Measurements from ENCODE around the gene SASS6.
A peak's percentile ranks its signal among the peaks of the same experiment; 100 is the strongest.

SASS6 gene

DNA sequence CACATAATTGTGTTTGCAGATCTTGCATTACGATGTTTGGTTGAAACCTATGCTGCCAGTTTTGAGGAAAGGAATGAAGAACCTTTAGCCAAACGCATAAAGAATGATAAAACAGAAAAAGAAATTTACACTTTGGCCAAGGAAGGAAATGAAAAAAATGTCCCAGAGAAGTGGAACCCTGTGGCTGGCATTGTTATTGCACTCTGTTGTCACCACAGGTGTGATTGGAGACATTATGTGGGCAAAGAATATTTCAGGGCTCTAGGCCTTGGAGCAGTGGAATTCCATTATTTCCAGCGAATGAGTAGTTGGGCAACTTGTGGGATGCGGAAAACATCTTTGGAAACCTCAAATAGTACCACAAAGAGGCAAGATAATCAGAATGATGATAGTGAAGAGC lies 15.1 kb upstream of the SASS6 start:
- DNase-seq (ENCODE audit: insufficient read length, low spot score) (no peak), FAIRE-seq (no peak)
- TF ChIP-seq PAX5 (IDR thresholded peaks at IDR 0.05; ENCODE audit: insufficient read depth, low read length, severe bottlenecking) (no peak), POU2F2 (IDR thresholded peaks at IDR 0.05; ENCODE audit: low read depth, low read length) (no peak), TAF1 (IDR thresholded peaks at IDR 0.05; ENCODE audit: low read depth, low read length) (no peak)

DNA sequence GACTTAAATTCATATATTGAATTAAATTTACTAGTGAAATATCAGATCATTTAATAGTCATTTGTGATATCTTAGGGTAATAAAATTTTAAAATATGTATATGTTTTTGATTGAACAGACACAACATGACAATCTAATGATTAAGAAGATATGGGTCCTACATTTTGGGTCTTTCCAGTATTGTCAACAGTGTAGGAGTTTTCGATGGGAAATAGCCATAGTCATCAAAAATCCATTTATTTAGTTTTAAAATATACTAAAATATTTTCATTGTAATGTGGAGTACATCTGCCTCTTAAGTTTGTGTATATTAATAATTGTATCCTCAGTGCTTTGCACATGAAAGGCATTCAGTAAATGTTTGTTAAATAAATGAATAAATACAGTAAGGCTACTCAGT lies 14.2 kb upstream of the SASS6 start:
- TF ChIP-seq PAX5 (IDR thresholded peaks at IDR 0.05; ENCODE audit: insufficient read depth, low read length, severe bottlenecking) (no peak), POU2F2 (IDR thresholded peaks at IDR 0.05; ENCODE audit: low read depth, low read length) (no peak), SPI1 (IDR thresholded peaks at IDR 0.05; ENCODE audit: low read depth, low read length) (no peak), POLR2A (IDR thresholded peaks at IDR 0.05; ENCODE audit: low read depth, low read length) (no peak), POLR2AphosphoS5 (IDR thresholded peaks at IDR 0.05; ENCODE audit: low read depth, low read length) (no peak), TAF1 (IDR thresholded peaks at IDR 0.05; ENCODE audit: low read depth, low read length) (no peak)
- FAIRE-seq (no peak), DNase-seq (ENCODE audit: insufficient read length, low spot score) (no peak)

DNA sequence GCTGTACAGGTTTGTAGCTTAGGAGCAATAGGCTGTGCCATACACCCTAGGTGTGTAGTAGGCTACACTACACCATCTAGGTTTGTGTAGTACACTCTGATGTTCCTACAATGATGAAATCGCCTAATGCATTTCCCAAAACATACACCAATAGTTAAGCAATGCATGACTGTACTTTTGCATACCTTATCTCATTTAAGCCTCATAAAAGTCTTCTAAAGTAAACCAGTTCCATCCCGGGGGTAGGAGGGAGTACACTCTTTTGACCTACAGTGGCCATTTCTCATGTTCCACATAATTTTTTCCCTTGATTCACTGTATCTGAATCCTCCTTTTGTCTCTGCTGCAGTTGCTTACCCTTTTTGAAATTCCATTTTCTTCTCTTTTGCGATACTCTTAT lies 12.4 kb upstream of the SASS6 start:
- TF ChIP-seq PAX5 (IDR thresholded peaks at IDR 0.05; ENCODE audit: insufficient read depth, low read length, severe bottlenecking) (no peak), SPI1 (IDR thresholded peaks at IDR 0.05; ENCODE audit: low read depth, low read length) (no peak), POLR2AphosphoS5 (IDR thresholded peaks at IDR 0.05; ENCODE audit: low read depth, low read length) (no peak), POLR2A (IDR thresholded peaks at IDR 0.05; ENCODE audit: low read depth, low read length) (no peak), TAF1 (IDR thresholded peaks at IDR 0.05; ENCODE audit: low read depth, low read length) (no peak), POU2F2 (IDR thresholded peaks at IDR 0.05; ENCODE audit: low read depth, low read length) (no peak)
- no peak for FAIRE-seq
- DNase-seq (ENCODE audit: insufficient read length, low spot score), result no peak

DNA sequence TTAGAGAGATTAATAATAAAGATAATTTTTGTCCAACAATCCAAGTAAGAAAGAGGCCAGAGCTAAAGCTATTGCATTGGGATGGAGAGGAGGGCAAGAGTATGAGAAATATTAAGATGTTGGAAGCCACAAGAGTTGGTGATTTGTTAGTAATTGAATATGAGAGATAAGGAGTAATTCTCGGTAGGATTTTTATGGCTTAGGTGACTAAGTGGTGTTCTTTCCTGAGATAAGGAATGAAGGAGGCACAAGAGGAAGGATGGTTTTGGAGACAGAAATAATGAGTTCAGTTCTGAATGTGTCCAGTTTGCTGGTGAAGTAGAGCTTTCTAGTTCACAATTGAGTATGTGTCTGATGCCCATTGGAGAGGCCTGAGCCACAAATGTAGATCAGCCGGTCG lies 9.6 kb upstream of the SASS6 start:
- FAIRE-seq, result no peak

GRCh38 chr1:100141192-100141591 lies 8.5 kb upstream of the SASS6 start:
- FAIRE-seq (no peak), DNase-seq (ENCODE audit: insufficient read length, low spot score) (no peak)
- no peak for TF ChIP-seq PAX5 (IDR thresholded peaks at IDR 0.05; ENCODE audit: insufficient read depth, low read length, severe bottlenecking)
- no peak for TF ChIP-seq POLR2A (IDR thresholded peaks at IDR 0.05; ENCODE audit: low read depth, low read length)
- TF ChIP-seq TAF1 (IDR thresholded peaks at IDR 0.05; ENCODE audit: low read depth, low read length), result no peak
- TF ChIP-seq SPI1 (IDR thresholded peaks at IDR 0.05; ENCODE audit: low read depth, low read length), result no peak
- TF ChIP-seq POLR2AphosphoS5 (IDR thresholded peaks at IDR 0.05; ENCODE audit: low read depth, low read length), result no peak

More for the DNA sequence above, 9.6 kb upstream of the SASS6 start:
- no peak for DNase-seq (ENCODE audit: insufficient read length, low spot score)
- TF ChIP-seq TAF1 (IDR thresholded peaks at IDR 0.05; ENCODE audit: low read depth, low read length) (no peak), POU2F2 (IDR thresholded peaks at IDR 0.05; ENCODE audit: low read depth, low read length) (no peak), PAX5 (IDR thresholded peaks at IDR 0.05; ENCODE audit: insufficient read depth, low read length, severe bottlenecking) (no peak), SPI1 (IDR thresholded peaks at IDR 0.05; ENCODE audit: low read depth, low read length) (no peak), POLR2AphosphoS5 (IDR thresholded peaks at IDR 0.05; ENCODE audit: low read depth, low read length) (no peak), POLR2A (IDR thresholded peaks at IDR 0.05; ENCODE audit: low read depth, low read length) (no peak)

- no peak for FAIRE-seq
- DNase-seq (ENCODE audit: insufficient read length, low spot score), result no peak
- TF ChIP-seq TAF1 (IDR thresholded peaks at IDR 0.05; ENCODE audit: low read depth, low read length), result no peak
These were observed 4.9 kb upstream of the SASS6 start for GRCh38 chr1:100137602-100138001.

- no peak for DNase-seq (ENCODE audit: insufficient read length, low spot score)
- TF ChIP-seq POU2F2 (IDR thresholded peaks at IDR 0.05; ENCODE audit: low read depth, low read length) (no peak), SPI1 (IDR thresholded peaks at IDR 0.05; ENCODE audit: low read depth, low read length) (no peak), POLR2AphosphoS5 (IDR thresholded peaks at IDR 0.05; ENCODE audit: low read depth, low read length) (no peak), TAF1 (IDR thresholded peaks at IDR 0.05; ENCODE audit: low read depth, low read length) (no peak), PAX5 (IDR thresholded peaks at IDR 0.05; ENCODE audit: insufficient read depth, low read length, severe bottlenecking) (no peak), POLR2A (IDR thresholded peaks at IDR 0.05; ENCODE audit: low read depth, low read length) (no peak)
- FAIRE-seq, result peak; percentile 40
These were observed 2.1 kb upstream of the SASS6 start for GRCh38 chr1:100134872-100135271.

DNA sequence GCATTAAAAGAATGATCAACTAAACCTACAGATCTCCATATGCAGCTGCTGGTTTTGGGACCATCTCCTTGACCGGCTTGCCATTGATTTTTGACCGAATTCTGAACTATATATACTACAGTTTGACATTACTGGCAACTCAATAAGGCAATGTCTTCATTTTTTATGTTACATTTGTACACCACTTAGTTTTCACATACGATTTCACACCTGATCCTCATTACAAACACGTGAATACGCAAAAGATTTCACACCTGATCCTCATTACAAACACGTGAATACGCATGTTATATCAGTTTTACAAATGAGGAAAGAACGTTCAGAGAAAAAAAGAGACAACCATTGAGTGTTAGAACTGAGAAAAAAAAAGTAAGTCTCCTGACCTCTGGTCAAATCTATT lies 1.1 kb downstream of the SASS6 start:
- peak; percentile 33 for FAIRE-seq

GRCh38 chr1:100130552-100131077 lies 2.1 kb downstream of the SASS6 start:
- TF ChIP-seq POU2F2 (IDR thresholded peaks at IDR 0.05; ENCODE audit: low read depth, low read length) (no peak), TAF1 (IDR thresholded peaks at IDR 0.05; ENCODE audit: low read depth, low read length) (no peak), PAX5 (IDR thresholded peaks at IDR 0.05; ENCODE audit: insufficient read depth, low read length, severe bottlenecking) (no peak), POLR2A (IDR thresholded peaks at IDR 0.05; ENCODE audit: low read depth, low read length) (no peak), SPI1 (IDR thresholded peaks at IDR 0.05; ENCODE audit: low read depth, low read length) (no peak), POLR2AphosphoS5 (IDR thresholded peaks at IDR 0.05; ENCODE audit: low read depth, low read length) (no peak)
- no peak for FAIRE-seq
- DNase-seq (ENCODE audit: insufficient read length, low spot score), result no peak

More for the DNA sequence above, 1.1 kb downstream of the SASS6 start:
- no peak for DNase-seq (ENCODE audit: insufficient read length, low spot score)
- TF ChIP-seq PAX5 (IDR thresholded peaks at IDR 0.05; ENCODE audit: insufficient read depth, low read length, severe bottlenecking) (no peak), POLR2AphosphoS5 (IDR thresholded peaks at IDR 0.05; ENCODE audit: low read depth, low read length) (no peak), POU2F2 (IDR thresholded peaks at IDR 0.05; ENCODE audit: low read depth, low read length) (no peak), POLR2A (IDR thresholded peaks at IDR 0.05; ENCODE audit: low read depth, low read length) (no peak)

DNA sequence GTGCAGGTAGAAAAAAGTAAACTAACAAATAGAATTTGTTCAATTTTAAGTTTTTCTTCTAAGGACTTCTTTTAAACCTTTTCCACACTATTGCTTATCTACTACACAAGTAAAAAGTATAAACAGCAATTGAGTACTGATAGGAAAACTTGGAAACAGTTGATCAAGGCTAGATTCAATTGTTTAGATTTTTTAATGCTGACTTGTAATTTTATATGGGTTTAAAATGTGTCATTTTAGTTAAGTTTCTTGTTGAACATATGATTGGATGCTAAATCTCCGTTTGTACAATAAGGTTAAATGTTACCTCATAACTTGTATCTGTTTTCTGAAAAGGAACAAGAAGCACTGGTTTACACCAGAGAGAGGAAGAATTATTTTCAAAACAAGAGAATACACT lies 5.5 kb downstream of the SASS6 start:
- no peak for FAIRE-seq
- no peak for TF ChIP-seq POLR2A (IDR thresholded peaks at IDR 0.05; ENCODE audit: low read depth, low read length)
- no peak for TF ChIP-seq PAX5 (IDR thresholded peaks at IDR 0.05; ENCODE audit: insufficient read depth, low read length, severe bottlenecking)
- TF ChIP-seq TAF1 (IDR thresholded peaks at IDR 0.05; ENCODE audit: low read depth, low read length), result no peak
- no peak for DNase-seq (ENCODE audit: insufficient read length, low spot score)

DNA sequence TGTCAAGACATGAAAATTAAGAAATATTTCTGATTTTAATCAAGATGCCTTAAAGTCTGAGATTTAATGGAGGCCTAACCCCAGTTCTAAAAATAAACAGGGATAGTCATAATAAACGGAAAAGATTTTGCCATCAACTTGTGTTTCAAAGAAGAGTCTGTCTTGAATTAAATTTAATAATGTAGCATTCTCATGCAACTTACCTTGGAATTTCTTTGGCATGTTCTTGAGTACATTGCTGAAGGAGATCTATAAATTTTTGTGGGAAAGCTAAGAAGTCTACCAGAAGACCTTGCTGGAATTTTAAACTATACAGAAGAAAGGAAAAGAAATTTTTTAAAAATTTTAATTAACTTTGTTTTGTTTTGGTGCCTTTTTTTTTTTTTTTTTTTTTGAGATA lies 10.6 kb downstream of the SASS6 start:
- FAIRE-seq, result no peak
- DNase-seq (ENCODE audit: insufficient read length, low spot score), result no peak
- TF ChIP-seq PAX5 (IDR thresholded peaks at IDR 0.05; ENCODE audit: insufficient read depth, low read length, severe bottlenecking), result no peak
- no peak for TF ChIP-seq POLR2AphosphoS5 (IDR thresholded peaks at IDR 0.05; ENCODE audit: low read depth, low read length)
- TF ChIP-seq TAF1 (IDR thresholded peaks at IDR 0.05; ENCODE audit: low read depth, low read length), result no peak
- no peak for TF ChIP-seq SPI1 (IDR thresholded peaks at IDR 0.05; ENCODE audit: low read depth, low read length)
- no peak for TF ChIP-seq POLR2A (IDR thresholded peaks at IDR 0.05; ENCODE audit: low read depth, low read length)
- no peak for TF ChIP-seq POU2F2 (IDR thresholded peaks at IDR 0.05; ENCODE audit: low read depth, low read length)
